HEK293T (cell line): ENCODE results near the gene GABRE.

Experiments used
- CTCF ChIA-PET: fragments of 350-600 bp; formaldehyde crosslinking; extraction: SDS; loops from one replicate; lab custom pipeline; 2021; ENCODE audit warnings: antibody characterized with exemption, inconsistent platforms; lab: Yijun Ruan, JAX
- POLR2A ChIA-PET: fragments of 350-600 bp; formaldehyde crosslinking; extraction: SDS; loops from one replicate; lab custom pipeline; 2020; ENCODE audit warnings: antibody characterized with exemption, inconsistent platforms; lab: Yijun Ruan, JAX
- DNase-seq: peaks from one replicate; pipeline ENCODE4 v3.0.0; 2012; ENCODE audit warnings: mixed read lengths; ENCODE audit errors: extremely low spot score
- ARNT ChIP-seq: fragments of 450-650 bp; IDR thresholded peaks from 2 replicates; pipeline ENCODE4 v1.6.1; 2017; ENCODE audit warnings: mild to moderate bottlenecking
- BHLHE40 ChIP-seq: fragments of 450-650 bp; IDR thresholded peaks from 2 replicates; pipeline ENCODE4 v1.6.1; 2016; ENCODE audit warnings: mild to moderate bottlenecking, moderate library complexity, borderline replicate concordance
- CTBP1 ChIP-seq: fragments of 450-650 bp; IDR thresholded peaks from 2 replicates; pipeline ENCODE4 v1.6.1; 2016; ENCODE audit warnings: borderline replicate concordance
- ELF4 ChIP-seq: fragments of 450-650 bp; IDR thresholded peaks from 2 replicates; pipeline ENCODE4 v1.6.1; 2017; ENCODE audit warnings: antibody characterized with exemption
- FOXA1 ChIP-seq: fragments of 450-650 bp; IDR thresholded peaks from 2 replicates; pipeline ENCODE4 v1.6.1; 2016; ENCODE audit warnings: mild to moderate bottlenecking
- FOXK2 ChIP-seq: fragments of 450-650 bp; IDR thresholded peaks from 2 replicates; pipeline ENCODE4 v1.6.1; 2016; ENCODE audit warnings: mild to moderate bottlenecking
- FOXM1 ChIP-seq: fragments of 450-650 bp; IDR thresholded peaks from 2 replicates; pipeline ENCODE4 v1.6.1; 2017; ENCODE audit warnings: mild to moderate bottlenecking, borderline replicate concordance
- HDGF ChIP-seq: fragments of 450-650 bp; IDR thresholded peaks from 2 replicates; pipeline ENCODE4 v1.6.1; 2017; ENCODE audit warnings: antibody characterized with exemption, borderline replicate concordance
- L3MBTL2 ChIP-seq: fragments of 450-650 bp; conservative IDR thresholded peaks from 2 replicates; pipeline ENCODE4 v1.6.1; 2016; ENCODE audit warnings: mild to moderate bottlenecking
- LEF1 ChIP-seq: fragments of 450-650 bp; IDR thresholded peaks from 2 replicates; pipeline ENCODE4 v1.6.1; 2017; ENCODE audit warnings: mild to moderate bottlenecking, borderline replicate concordance
- NFRKB ChIP-seq: fragments of 450-650 bp; IDR thresholded peaks from 2 replicates; pipeline ENCODE4 v1.6.1; 2016; ENCODE audit warnings: mild to moderate bottlenecking, moderate library complexity
- PKNOX1 ChIP-seq: fragments of 450-650 bp; IDR thresholded peaks from 2 replicates; pipeline ENCODE4 v1.6.1; 2016
- SP1 ChIP-seq: fragments of 450-650 bp; IDR thresholded peaks from 2 replicates; pipeline ENCODE4 v1.6.1; 2017
- SUZ12 ChIP-seq: fragments of 450-650 bp; IDR thresholded peaks from 2 replicates; pipeline ENCODE4 v1.6.1; 2016; ENCODE audit warnings: mild to moderate bottlenecking
- TARDBP ChIP-seq: fragments of 450-650 bp; IDR thresholded peaks from 2 replicates; pipeline ENCODE4 v1.6.1; 2016
- ZNF384 ChIP-seq: fragments of 450-650 bp; IDR thresholded peaks from 2 replicates; pipeline ENCODE4 v1.6.1; 2016

Gene GABRE

GRCh38 chrX:151988706-151989299 lies 14.3 kb upstream of the GABRE start:
- CTCF ChIA-PET: no interaction called here
- TF ChIP-seq FOXA1 (no peak), FOXM1 (no peak), TARDBP (no peak), SP1 (no peak), ZNF384 (no peak)
- DNase-seq: no peak
- POLR2A ChIA-PET: no interaction called here

- ChIA-PET POLR2A (no interaction called here), CTCF (no interaction called here)
- TF ChIP-seq L3MBTL2 (no peak), ARNT (no peak), TARDBP (no peak), SUZ12 (no peak), NFRKB (no peak), CTBP1 (no peak), ZNF384 (no peak), PKNOX1 (no peak)
- no peak for DNase-seq
Measured at GRCh38 chrX:151987108-151987507, 12.6 kb upstream of the GABRE start.

- DNase-seq: no peak
- POLR2A ChIA-PET: no interaction called here
- TF ChIP-seq ARNT (no peak), SUZ12 (no peak), SP1 (no peak), L3MBTL2 (no peak), HDGF (no peak), ELF4 (no peak), BHLHE40 (no peak), NFRKB (no peak), ZNF384 (no peak), FOXK2 (no peak), FOXA1 (no peak), CTBP1 (no peak), TARDBP (no peak), PKNOX1 (no peak), LEF1 (no peak)
- CTCF ChIA-PET: no interaction called here
Measured at GRCh38 chrX:151985955-151986354, 11.5 kb upstream of the GABRE start.

GRCh38 chrX:151985531-151985930 lies 11.1 kb upstream of the GABRE start:
- ChIA-PET POLR2A (no interaction called here), CTCF (no interaction called here)
- DNase-seq: no peak
- TF ChIP-seq CTBP1: no peak
- TF ChIP-seq ELF4: no peak
- TF ChIP-seq L3MBTL2: no peak
- TF ChIP-seq FOXA1: no peak
- no peak for TF ChIP-seq TARDBP
- no peak for TF ChIP-seq BHLHE40
- TF ChIP-seq ARNT: no peak
- TF ChIP-seq NFRKB: no peak
- no peak for TF ChIP-seq ZNF384
- TF ChIP-seq FOXM1: no peak

- DNase-seq: no peak
- ChIA-PET CTCF (no interaction called here), POLR2A (no interaction called here)
Measured at GRCh38 chrX:151984902-151985301, 10.4 kb upstream of the GABRE start.

GRCh38 chrX:151984328-151984727 lies 9.9 kb upstream of the GABRE start:
- DNase-seq: no peak
- no peak for TF ChIP-seq FOXK2
- no peak for TF ChIP-seq LEF1
- no peak for TF ChIP-seq TARDBP
- no peak for TF ChIP-seq BHLHE40
- TF ChIP-seq HDGF: no peak
- TF ChIP-seq L3MBTL2: no peak
- no peak for TF ChIP-seq FOXM1
- no peak for TF ChIP-seq SUZ12
- TF ChIP-seq FOXA1: no peak
- no peak for TF ChIP-seq CTBP1
- no peak for TF ChIP-seq SP1
- TF ChIP-seq ELF4: no peak
- no peak for TF ChIP-seq ARNT
- POLR2A ChIA-PET: no interaction called here
- CTCF ChIA-PET: no interaction called here

More at GRCh38 chrX:151984902-151985301, 10.4 kb upstream of the GABRE start:
- no peak for TF ChIP-seq BHLHE40
- no peak for TF ChIP-seq FOXM1
- no peak for TF ChIP-seq ARNT
- no peak for TF ChIP-seq FOXA1
- TF ChIP-seq PKNOX1: no peak
- TF ChIP-seq LEF1: no peak
- no peak for TF ChIP-seq ELF4
- no peak for TF ChIP-seq TARDBP
- no peak for TF ChIP-seq NFRKB
- no peak for TF ChIP-seq L3MBTL2
- no peak for TF ChIP-seq CTBP1
- no peak for TF ChIP-seq ZNF384
- TF ChIP-seq SP1: no peak
